HEK293 (cell line): ENCODE results near the gene ZRSR2.

Experiments
- CTCF ChIP-seq: fragments of 450-650 bp; formaldehyde crosslinking; IDR thresholded peaks from 2 replicates; pipeline ENCODE4 v1.5.1; 2016; ENCODE audit warnings: missing biosample characterization, missing genetic modification characterization
- MYNN ChIP-seq: fragments of 450-650 bp; formaldehyde crosslinking; IDR thresholded peaks from 2 replicates; pipeline ENCODE4 v1.5.1; 2016; ENCODE audit warnings: missing biosample characterization, missing genetic modification characterization, borderline replicate concordance
- PRDM10 ChIP-seq: fragments of 450-650 bp; formaldehyde crosslinking; IDR thresholded peaks from 2 replicates; pipeline ENCODE4 v1.5.1; 2016; ENCODE audit warnings: missing biosample characterization, missing genetic modification characterization
- ZNF157 ChIP-seq: fragments of 450-650 bp; formaldehyde crosslinking; IDR thresholded peaks from 2 replicates; pipeline ENCODE4 v1.5.1; 2016; ENCODE audit warnings: missing biosample characterization, missing genetic modification characterization
- ZNF558 ChIP-seq: fragments of 450-650 bp; formaldehyde crosslinking; IDR thresholded peaks from 2 replicates; pipeline ENCODE4 v1.5.1; 2016; ENCODE audit warnings: missing biosample characterization, missing genetic modification characterization
- ZNF670 ChIP-seq: fragments of 450-650 bp; formaldehyde crosslinking; IDR thresholded peaks from 2 replicates; pipeline ENCODE4 v1.5.1; 2016; ENCODE audit warnings: missing biosample characterization, missing genetic modification characterization, low read depth
- ZNF707 ChIP-seq: fragments of 450-650 bp; formaldehyde crosslinking; IDR thresholded peaks from 2 replicates; pipeline ENCODE4 v1.5.1; 2016; ENCODE audit warnings: missing biosample characterization, missing genetic modification characterization
- ZNF792 ChIP-seq: fragments of 450-650 bp; formaldehyde crosslinking; IDR thresholded peaks from 2 replicates; pipeline ENCODE4 v1.5.1; 2016; ENCODE audit warnings: missing biosample characterization, missing genetic modification characterization
- TF ChIP-seq, protein P1 (sequence below): fragments of 450-650 bp; formaldehyde crosslinking; IDR thresholded peaks from 2 replicates; pipeline ENCODE4 v1.5.1; 2016; ENCODE audit warnings: missing biosample characterization, missing genetic modification characterization
- TF ChIP-seq, protein P2 (sequence below): fragments of 450-650 bp; formaldehyde crosslinking; IDR thresholded peaks from 2 replicates; pipeline ENCODE4 v1.5.1; 2016; ENCODE audit warnings: missing biosample characterization, missing genetic modification characterization, low read depth

DNA sequence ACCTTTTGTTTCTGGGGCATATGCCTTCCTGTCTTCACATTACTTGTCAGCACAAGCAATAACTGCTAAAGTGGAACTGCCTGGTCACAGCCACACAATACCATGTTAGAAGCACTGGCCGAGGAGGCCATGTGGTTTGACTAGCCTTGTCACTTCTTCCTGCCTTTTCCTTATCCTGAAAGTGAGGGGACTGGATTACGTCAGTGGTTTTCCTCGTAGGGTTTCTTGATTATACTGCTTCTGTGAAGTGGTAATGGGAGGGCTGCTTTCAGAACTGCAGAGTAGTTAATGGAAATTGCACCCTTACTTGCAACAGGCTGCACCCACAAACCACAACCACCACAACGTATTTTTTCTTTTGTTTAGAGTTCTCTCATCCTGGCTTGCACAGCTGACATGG lies 26.6 kb downstream of the ZRSR2 start:
- no peak for TF ChIP-seq ZNF792
- no peak for TF ChIP-seq CTCF (tag by site-specific recombination)
- no peak for TF ChIP-seq ZNF670 (tag by site-specific recombination)
- TF ChIP-seq MYNN (tag by site-specific recombination) = no peak
- TF ChIP-seq, protein P1, sequence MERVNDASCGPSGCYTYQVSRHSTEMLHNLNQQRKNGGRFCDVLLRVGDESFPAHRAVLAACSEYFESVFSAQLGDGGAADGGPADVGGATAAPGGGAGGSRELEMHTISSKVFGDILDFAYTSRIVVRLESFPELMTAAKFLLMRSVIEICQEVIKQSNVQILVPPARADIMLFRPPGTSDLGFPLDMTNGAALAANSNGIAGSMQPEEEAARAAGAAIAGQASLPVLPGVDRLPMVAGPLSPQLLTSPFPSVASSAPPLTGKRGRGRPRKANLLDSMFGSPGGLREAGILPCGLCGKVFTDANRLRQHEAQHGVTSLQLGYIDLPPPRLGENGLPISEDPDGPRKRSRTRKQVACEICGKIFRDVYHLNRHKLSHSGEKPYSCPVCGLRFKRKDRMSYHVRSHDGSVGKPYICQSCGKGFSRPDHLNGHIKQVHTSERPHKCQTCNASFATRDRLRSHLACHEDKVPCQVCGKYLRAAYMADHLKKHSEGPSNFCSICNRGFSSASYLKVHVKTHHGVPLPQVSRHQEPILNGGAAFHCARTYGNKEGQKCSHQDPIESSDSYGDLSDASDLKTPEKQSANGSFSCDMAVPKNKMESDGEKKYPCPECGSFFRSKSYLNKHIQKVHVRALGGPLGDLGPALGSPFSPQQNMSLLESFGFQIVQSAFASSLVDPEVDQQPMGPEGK = no peak
- TF ChIP-seq, protein P2, sequence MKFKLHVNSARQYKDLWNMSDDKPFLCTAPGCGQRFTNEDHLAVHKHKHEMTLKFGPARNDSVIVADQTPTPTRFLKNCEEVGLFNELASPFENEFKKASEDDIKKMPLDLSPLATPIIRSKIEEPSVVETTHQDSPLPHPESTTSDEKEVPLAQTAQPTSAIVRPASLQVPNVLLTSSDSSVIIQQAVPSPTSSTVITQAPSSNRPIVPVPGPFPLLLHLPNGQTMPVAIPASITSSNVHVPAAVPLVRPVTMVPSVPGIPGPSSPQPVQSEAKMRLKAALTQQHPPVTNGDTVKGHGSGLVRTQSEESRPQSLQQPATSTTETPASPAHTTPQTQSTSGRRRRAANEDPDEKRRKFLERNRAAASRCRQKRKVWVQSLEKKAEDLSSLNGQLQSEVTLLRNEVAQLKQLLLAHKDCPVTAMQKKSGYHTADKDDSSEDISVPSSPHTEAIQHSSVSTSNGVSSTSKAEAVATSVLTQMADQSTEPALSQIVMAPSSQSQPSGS (tag by site-specific recombination) = no peak
- TF ChIP-seq PRDM10 = no peak
- no peak for TF ChIP-seq ZNF558 (tag by site-specific recombination)
- TF ChIP-seq ZNF707 (tag by site-specific recombination) = no peak
- TF ChIP-seq ZNF157 = no peak
